Embryonic facial prominence (tissue), 1 donor: ENCODE data around the gene CASKIN1.
"Not testable (repeated sequence)": the region's sequence is repeated elsewhere in the genome, so short reads cannot be mapped to it uniquely, and the experiment has no call there.

Source experiments
- DNase-seq: peaks from one replicate; pipeline ENCODE4 v3.0.0-alpha.2; 2016; ENCODE audit errors: extremely low spot score

The CASKIN1 gene

GRCh38 chr16:2211923-2212347, 15.5 kb upstream of the CASKIN1 start:
- no peak for DNase-seq

- no peak for DNase-seq
Observed at GRCh38 chr16:2210386-2211365, 14.3 kb upstream of the CASKIN1 start, which contains the start of gene BRICD5. TSS of gene BRICD5 (minus strand) at chr16:2210863. CDS start at chr16:2210833, 30 bp downstream.

DNA sequence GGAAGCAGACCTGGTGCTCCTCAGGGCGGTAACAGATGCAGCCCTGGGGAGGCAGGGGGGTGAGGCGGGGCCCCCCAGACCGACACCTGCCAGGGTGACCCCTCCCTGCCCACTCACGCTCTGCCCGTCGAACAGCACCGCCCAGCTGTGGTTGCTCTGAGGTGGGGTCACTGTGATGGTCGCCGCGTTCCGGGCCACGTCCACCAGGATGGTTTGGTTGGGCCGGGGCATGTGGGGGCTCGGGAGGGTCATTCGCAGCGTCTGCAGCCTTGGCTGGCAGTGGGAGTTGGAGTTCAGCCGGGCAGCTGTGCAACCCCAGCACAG, 13.6 kb upstream of the CASKIN1 start:
- DNase-seq = no peak

- DNase-seq = no peak
Observed at GRCh38 chr16:2209258-2210008, 13.0 kb upstream of the CASKIN1 start.

- DNase-seq = no peak
Observed at GRCh38 chr16:2208772-2209171, 12.4 kb upstream of the CASKIN1 start.

DNA sequence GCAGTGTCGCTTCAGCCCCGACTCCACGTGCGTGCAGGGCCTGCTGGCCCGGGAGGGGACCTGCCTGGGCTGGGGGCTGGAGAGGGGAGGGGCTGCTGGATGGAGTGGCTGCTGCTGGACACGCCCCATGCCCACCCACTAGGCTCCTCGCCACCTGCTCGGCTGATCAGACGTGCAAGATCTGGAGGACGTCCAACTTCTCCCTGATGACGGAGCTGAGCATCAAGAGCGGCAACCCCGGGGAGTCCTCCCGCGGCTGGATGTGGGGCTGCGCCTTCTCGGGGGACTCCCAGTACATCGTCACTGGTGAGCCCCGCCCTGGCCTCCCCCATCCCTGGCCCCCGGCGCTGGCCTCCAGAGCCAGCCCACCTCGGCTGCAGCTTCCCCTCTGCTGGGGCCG, 11.9 kb upstream of the CASKIN1 start:
- DNase-seq = no peak

DNA sequence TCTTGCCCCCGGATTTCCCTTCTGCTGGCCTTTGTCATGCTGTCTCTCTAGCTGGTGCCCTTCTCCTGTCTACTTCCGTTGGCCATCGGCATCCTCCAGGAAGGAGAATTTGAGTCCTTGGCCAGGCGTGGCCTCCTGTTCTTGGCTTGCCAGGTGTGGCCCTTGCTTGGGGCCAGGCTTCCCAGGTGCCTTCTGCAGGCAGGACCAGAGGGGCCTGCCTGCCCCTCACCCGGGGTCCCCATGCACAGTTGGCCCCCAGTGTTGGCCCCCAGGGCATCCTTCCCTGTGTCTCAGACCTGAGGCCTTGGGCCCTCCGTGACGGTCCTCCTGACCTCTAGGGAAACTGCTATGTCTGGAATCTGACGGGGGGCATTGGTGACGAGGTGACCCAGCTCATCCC, 11.5 kb upstream of the CASKIN1 start:
- no peak for DNase-seq

DNA sequence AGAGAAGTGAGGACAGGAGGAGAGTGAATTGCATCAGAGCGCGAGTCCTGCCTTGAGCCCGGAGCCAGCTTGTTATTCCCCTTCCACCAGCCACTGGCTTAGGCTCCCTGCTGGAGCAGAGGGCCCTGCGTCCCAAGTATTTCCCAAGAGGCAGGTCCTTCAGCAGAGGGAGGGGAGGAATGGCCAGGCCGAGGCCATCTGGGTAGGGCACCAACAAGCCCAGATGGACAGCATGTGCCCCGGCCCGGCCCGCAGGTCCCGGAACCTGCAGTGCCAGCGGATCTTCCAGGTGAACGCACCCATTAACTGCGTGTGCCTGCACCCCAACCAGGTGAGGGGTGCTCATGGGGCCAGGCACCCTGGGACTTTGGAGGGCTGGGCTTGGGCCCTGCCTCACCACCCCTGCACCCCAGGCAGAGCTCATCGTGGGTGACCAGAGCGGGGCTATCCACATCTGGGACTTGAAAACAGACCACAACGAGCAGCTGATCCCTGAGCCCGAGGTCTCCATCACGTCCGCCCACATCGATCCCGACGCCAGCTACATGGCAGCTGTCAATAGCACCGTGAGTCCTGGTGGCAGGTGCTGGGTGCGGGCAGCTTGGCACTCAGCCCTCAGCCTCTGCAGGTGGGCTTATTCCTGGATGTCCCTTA, 10.5 kb upstream of the CASKIN1 start:
- DNase-seq = no peak

DNA sequence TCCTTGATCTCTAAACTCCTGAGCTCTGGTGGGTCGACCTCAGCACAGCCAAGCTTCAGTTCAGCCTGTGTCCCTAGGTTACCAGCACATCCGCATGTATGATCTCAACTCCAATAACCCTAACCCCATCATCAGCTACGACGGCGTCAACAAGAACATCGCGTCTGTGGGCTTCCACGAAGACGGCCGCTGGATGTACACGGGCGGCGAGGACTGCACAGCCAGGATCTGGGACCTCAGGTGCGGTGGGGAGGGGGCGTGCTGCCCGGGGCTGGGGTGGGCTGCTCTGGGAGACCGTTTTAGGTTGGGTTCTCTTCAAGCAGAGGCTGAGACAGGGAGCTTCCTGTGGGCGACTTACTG, 10.0 kb upstream of the CASKIN1 start:
- no peak for DNase-seq

- DNase-seq = no peak
Observed at GRCh38 chr16:2205967-2206313, 9.5 kb upstream of the CASKIN1 start.

DNA sequence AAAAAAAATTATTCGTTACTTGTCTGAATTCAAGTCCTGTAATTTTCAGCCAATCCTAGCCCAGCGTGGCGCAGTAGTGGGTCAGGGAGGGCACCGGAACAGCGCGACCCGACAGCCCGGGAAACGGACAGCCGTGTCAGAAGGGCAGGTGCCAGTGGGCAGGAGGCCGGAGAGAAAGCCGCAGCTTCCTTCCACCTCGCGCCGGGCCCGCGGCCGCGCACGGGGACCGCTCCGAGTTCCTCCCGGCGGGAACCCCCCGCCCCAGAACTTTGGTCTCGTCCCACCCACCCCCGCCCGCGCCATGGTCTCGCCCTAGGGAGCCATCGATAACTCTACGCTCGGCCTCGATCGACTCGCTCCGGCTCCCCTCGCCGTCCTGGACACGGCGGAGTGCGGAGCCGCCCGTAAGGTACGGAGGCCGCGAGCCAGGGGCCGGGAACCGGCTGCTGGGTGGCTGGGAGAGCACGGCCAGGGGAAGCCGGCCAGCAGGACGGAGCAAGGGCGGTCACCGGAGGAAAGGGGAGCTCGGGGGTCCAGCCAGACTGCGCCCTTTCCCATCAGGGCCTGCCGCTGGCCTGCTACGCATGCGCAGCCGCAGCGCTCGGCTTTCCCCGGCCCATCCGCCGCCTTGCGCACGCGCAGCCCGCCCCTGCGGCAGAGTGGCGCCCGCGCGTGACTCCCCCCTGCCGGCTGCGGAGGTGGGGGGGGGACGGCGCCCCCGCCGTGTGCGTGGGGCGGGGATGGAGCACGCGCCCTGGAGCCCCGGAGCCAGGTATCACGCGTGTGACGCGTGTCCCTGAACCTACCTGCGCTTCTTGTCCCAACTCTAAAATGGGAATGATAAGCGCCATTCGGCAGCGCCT, 8.9 kb upstream of the CASKIN1 start, which contains the start of gene MLST8:
Gene MLST8, plus strand, starts transcription at position 351 of the 863 bp plus-strand sequence. CDS start 632 bp downstream, outside the sequence.
- DNase-seq = peak; percentile 55

- DNase-seq = no peak
Observed at GRCh38 chr16:2204416-2205103, 8.2 kb upstream of the CASKIN1 start.

DNA sequence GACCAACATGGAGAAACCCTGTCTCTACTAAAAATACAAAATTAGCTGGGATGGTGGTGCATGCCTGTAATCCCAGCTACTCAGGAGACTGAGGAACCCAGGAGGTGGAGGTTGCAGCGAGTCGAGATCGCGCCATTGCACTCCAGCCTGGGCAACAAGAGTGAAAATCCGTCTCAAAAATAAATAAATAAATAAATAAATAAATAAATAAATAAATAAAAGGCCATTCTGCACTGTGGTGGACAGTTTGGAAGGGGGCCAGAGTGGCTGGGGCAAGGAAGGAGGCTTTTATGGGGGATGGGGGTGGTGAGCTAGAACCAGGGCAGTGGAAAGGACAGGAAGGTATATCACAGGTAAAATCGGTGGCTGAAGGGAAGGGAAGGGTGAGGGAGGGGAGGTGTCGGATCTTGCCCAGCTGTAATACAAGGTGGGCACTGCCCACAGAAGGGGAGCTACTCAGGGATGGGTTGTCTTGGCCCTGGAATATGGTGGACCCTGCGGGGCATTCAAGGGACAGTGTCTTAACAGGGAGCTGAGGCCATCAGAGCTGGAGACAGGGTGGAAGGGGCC, 6.8 kb upstream of the CASKIN1 start:
- not testable (repeated sequence) for DNase-seq

- DNase-seq = no peak
Observed at GRCh38 chr16:2200313-2200712, 3.9 kb upstream of the CASKIN1 start.

- no peak for DNase-seq
Observed at GRCh38 chr16:2199621-2200139, 3.3 kb upstream of the CASKIN1 start.

GRCh38 chr16:2199095-2199494, 2.7 kb upstream of the CASKIN1 start:
- DNase-seq = no peak

DNA sequence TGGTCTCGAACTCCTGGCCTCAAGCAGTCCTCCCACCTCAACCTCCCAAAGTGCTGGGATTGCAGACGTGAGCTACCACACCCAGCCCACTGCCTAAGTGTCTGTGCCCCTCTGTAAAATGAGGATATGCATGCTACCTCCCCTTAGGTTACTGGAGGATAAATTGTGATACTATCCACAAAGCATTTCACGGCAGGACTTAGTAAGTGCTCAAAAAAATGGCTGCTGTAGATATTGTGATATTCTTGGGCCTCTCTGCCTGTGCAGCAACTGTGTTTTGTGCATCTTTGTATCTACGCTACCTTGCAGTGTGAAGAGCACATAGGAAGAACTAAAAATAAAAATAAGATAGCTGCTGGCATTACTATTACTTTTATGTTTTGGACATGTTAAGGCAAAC, 1.9 kb upstream of the CASKIN1 start:
- DNase-seq = no peak

- no peak for DNase-seq
Observed at GRCh38 chr16:2197765-2198164, 1.4 kb upstream of the CASKIN1 start.

DNA sequence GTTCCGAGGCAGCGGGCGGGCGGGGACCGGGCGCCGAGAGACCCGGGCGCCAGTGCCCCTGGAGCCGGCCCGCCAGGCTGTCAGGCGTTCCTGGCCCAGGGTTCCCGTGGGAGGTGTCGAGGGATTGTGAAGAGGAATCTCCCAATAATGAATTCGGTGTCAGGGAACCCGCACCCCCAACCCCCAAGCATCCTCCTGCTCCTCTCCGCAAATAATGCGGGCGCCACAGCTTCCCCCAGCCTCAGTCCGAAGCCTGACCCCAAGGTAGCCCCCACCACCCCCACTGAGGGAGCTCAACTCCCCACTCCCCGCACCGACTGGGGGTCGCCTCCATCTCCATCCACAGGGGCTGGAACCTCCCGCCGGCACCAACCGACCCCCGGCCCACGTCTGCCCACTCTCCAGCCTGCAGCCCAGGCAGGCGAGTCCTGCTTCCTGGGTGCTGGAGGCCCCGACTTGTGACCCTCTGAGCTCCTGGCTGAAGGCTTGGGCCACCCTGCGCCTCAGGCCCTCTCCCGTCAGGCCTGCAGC, 641 bp upstream of the CASKIN1 start:
- no peak for DNase-seq
